GM12878 (cell line): ENCODE measurements around the gene FBXW7. TPM values are rescaled to one million over a fixed set of nuclear protein-coding genes. Genes with fewer than 3 reads are reported as not detected.

ENCODE experiments used
- ATAC-seq: fragments of 200-7000 bp; cut with Tn5 transposase; 3 replicates; pipeline ENCODE4 v1.9.1; 2020; ENCODE audit warnings: mild to moderate bottlenecking, moderate library complexity
- BruUV-seq: library from RNA; stranded (reverse); fragments of 400-500 nt; replicated peaks from 2 replicates; lab custom pipeline; 2021; lab: Mats Ljungman, UMichigan
- CTCF ChIA-PET: fragments of 300-600 bp; sonication (Branson Sonifier 250); formaldehyde crosslinking; extraction: SDS; loops from one replicate; lab custom pipeline; 2021; ENCODE audit warnings: inconsistent platforms; lab: Yijun Ruan, JAX
- POLR2A ChIA-PET: fragments of 350-600 bp; formaldehyde crosslinking; extraction: SDS; loops from one replicate; lab custom pipeline; 2021; ENCODE audit warnings: inconsistent platforms; lab: Charles Lee
- RAD21 ChIA-PET: fragments of 300-600 bp; sonication (Branson Sonifier 250); formaldehyde crosslinking; loops from one replicate; lab custom pipeline; 2023; ENCODE audit warnings: antibody characterized with exemption; ENCODE audit not compliant: unreplicated experiment; lab: Charles Lee
- SMC1A ChIA-PET: fragments of 300-600 bp; sonication (Branson Sonifier 250); formaldehyde crosslinking; loops from one replicate; lab custom pipeline; 2023; ENCODE audit not compliant: unreplicated experiment, uncharacterized antibody; lab: Charles Lee
- DNase-seq: peaks from one replicate; pipeline ENCODE4 v3.0.0-alpha.2; 2011; ENCODE audit warnings: low read depth, low spot score
- FAIRE-seq: peaks from 3 replicates; lab custom pipeline; 2011; peaks lifted over from hg19 to GRCh38; lab: Jason Lieb, UNC
- H2AFZ ChIP-seq: 2 replicates; pipeline ENCODE4 v1.6.0; 2011; ENCODE audit warnings: low read depth, low read length, control low read depth; ENCODE audit not compliant: control insufficient read depth
- H3K27ac ChIP-seq: 2 replicates; pipeline ENCODE4 v1.5.1; 2011; ENCODE audit warnings: control low read depth; ENCODE audit not compliant: control insufficient read depth, insufficient read depth
- H3K27me3 ChIP-seq, 2 experiments: replicated peaks in 1 of 2; 2 replicates each; pipeline versions ENCODE4 v1.6.0 to v1.6.1; 2011; ENCODE audit warnings: low read length in 1 of 2; ENCODE audit not compliant: control insufficient read depth in 2 of 2, insufficient read depth in 2 of 2
- H3K36me3 ChIP-seq, 2 experiments: 2 replicates each; pipeline ENCODE4 v1.5.1; 2011; ENCODE audit warnings: low read length in 1 of 2; ENCODE audit not compliant: control insufficient read depth in 2 of 2, insufficient read depth in 2 of 2
- H3K4me1 ChIP-seq: 2 replicates; pipeline ENCODE4 v1.6.1; 2011; ENCODE audit warnings: mild to moderate bottlenecking, low read length, moderate library complexity, mixed read lengths; ENCODE audit not compliant: control insufficient read depth, insufficient read depth
- H3K4me2 ChIP-seq: 2 replicates; pipeline ENCODE4 v1.6.0; 2011; ENCODE audit warnings: control low read depth; ENCODE audit not compliant: control insufficient read depth, insufficient read depth
- H3K4me3 ChIP-seq: fragments of 200-600 bp; sonication (generic); 2 replicates; pipeline ENCODE4 v1.5.1; 2016
- H3K79me2 ChIP-seq: 2 replicates; pipeline ENCODE4 v1.6.0; 2011; ENCODE audit warnings: low read length; ENCODE audit not compliant: control insufficient read depth, insufficient read depth
- H3K9ac ChIP-seq: 2 replicates; pipeline ENCODE4 v1.8.0; 2011; ENCODE audit warnings: low read length, control low read depth, mixed read lengths; ENCODE audit not compliant: control insufficient read depth, insufficient read depth
- H3K9me3 ChIP-seq: replicated peaks from 3 replicates; pipeline ENCODE4 v1.5.1; 2011; ENCODE audit warnings: mild to moderate bottlenecking, low read length; ENCODE audit not compliant: control insufficient read depth, insufficient read depth
- H4K20me1 ChIP-seq: 2 replicates; pipeline ENCODE4 v1.6.0; 2011; ENCODE audit not compliant: control insufficient read depth, insufficient read depth
- CBX3 ChIP-seq: fragments of 200-600 bp; sonication (generic); IDR thresholded peaks from 2 replicates; pipeline ENCODE4 v1.6.1; 2016; ENCODE audit warnings: low read depth, borderline replicate concordance
- JUNB ChIP-seq: IDR thresholded peaks from 2 replicates; pipeline ENCODE4 v1.6.1; 2016; ENCODE audit warnings: antibody characterized with exemption, mild to moderate bottlenecking
- RCOR1 ChIP-seq: conservative IDR thresholded peaks from 2 replicates; pipeline ENCODE4 v1.6.1; 2012; ENCODE audit warnings: low read depth, low read length, improper control_type of control experiment
- SIX5 ChIP-seq: IDR thresholded peaks from 2 replicates; pipeline ENCODE4 v1.6.1; 2011; ENCODE audit warnings: mild to moderate bottlenecking, low read depth, low read length, moderate library complexity; ENCODE audit not compliant: severe bottlenecking
- SMC3 ChIP-seq: IDR thresholded peaks from 2 replicates; pipeline ENCODE4 v1.6.1; 2011; ENCODE audit warnings: low read length, improper control_type of control experiment, borderline replicate concordance
- WGBS: methylation state at CpG from one replicate; pipeline ENCODE4 v1.1.6; 2016; ENCODE audit warnings: low lambda C conversion rate; ENCODE audit not compliant: insufficient replicate concordance, insufficient coverage; ENCODE audit errors: missing lambda C conversion rate; 5-methylcytosine and 5-hydroxymethylcytosine counted together
- in situ Hi-C: fragments of 300-500 bp; cut with MboI; formaldehyde crosslinking; loops from 9 replicates; pipeline ENCODE4 v1.14.3; 2018; ENCODE audit warnings: mixed read lengths
- intact Hi-C: fragments of 100-400 bp; cut with micrococcal nuclease; formaldehyde crosslinking; loops from one replicate; pipeline ENCODE4 v1.14.2; 2022; ENCODE audit not compliant: unreplicated experiment
- polyA plus RNA-seq, 11 experiments: library from polyadenylated mRNA; depleted of rRNA in 4 of 11; unstranded in 6 of 11; stranded (reverse) in 5 of 11; fragments of >200 nt; fragmentation: Nextera tagmentation in 4 of 11; fragmentation: Illumina TruSeq in 1 of 11; extraction: Ambion mirVana in 4 of 11; extraction: Trizol in 1 of 11; gene quantifications; 1 replicate in 1 of 11; 2 replicates in 10 of 11; pipeline versions ENCODE4 v1.2.1 to v1.2.3, GENCODE V29; 2011 to 2016; ENCODE audit warnings: inconsistent platforms in 2 of 11, missing spikeins in 2 of 11, low read depth in 1 of 11
- total RNA-seq, 4 experiments: library from RNA; depleted of rRNA in 3 of 4; stranded (reverse); fragments of >200 nt in 3 of 4; fragmentation: Illumina TruSeq in 1 of 4; extraction: Trizol in 1 of 4; gene quantifications; 2 replicates each; pipeline versions ENCODE4 v1.2.1 to v1.2.3, GENCODE V29; 2013 to 2021
- TF ChIP-seq, protein P1 (sequence below): fragments of 450-650 bp; IDR thresholded peaks from 2 replicates; pipeline ENCODE4 v1.6.1; 2018; ENCODE audit warnings: borderline replicate concordance, mild to moderate bottlenecking; ENCODE audit not compliant: partially characterized antibody
- TF ChIP-seq, protein P2 (sequence below): IDR thresholded peaks from 2 replicates; pipeline ENCODE4 v1.6.1; 2012; ENCODE audit warnings: mild to moderate bottlenecking, low read depth, low read length
- TF ChIP-seq, protein P3 (sequence below): fragments of 450-650 bp; IDR thresholded peaks from 2 replicates; pipeline ENCODE4 v1.6.1; 2017; ENCODE audit warnings: mild to moderate bottlenecking, moderate library complexity

The FBXW7 gene
- total and polyA plus RNA-seq, 10 of the 15 experiments (the other 5 are each of a cell fraction or from before 2014, with no cell fraction given): 35.8 to 118 (median 47.2) TPM

DNA sequence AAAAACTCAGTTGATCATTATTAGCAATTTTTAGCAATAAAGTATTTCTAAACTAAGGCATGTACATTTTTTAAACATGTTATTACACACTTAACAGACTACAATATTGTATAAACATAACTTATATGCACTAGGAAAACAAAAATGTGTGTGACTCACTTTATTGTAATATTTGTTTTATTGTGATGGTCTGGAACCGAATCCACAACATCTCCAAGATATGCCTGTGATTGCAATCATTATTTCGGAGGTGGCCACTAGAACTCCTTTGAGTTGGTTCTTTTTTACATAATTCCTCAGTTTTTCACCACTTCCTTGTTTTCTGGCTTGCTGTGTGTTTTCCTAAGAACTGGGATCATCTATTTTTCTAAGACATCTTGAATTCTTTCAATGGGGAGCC is 53.7 kb downstream of the FBXW7 start (continued):
- TF ChIP-seq, protein P1, sequence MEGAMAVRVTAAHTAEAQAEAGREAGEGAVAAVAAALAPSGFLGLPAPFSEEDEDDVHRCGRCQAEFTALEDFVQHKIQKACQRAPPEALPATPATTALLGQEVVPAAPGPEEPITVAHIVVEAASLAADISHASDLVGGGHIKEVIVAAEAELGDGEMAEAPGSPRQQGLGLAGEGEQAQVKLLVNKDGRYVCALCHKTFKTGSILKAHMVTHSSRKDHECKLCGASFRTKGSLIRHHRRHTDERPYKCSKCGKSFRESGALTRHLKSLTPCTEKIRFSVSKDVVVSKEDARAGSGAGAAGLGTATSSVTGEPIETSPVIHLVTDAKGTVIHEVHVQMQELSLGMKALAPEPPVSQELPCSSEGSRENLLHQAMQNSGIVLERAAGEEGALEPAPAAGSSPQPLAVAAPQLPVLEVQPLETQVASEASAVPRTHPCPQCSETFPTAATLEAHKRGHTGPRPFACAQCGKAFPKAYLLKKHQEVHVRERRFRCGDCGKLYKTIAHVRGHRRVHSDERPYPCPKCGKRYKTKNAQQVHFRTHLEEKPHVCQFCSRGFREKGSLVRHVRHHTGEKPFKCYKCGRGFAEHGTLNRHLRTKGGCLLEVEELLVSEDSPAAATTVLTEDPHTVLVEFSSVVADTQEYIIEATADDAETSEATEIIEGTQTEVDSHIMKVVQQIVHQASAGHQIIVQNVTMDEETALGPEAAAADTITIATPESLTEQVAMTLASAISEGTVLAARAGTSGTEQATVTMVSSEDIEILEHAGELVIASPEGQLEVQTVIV: no peak
- TF ChIP-seq JUNB: no peak

DNA sequence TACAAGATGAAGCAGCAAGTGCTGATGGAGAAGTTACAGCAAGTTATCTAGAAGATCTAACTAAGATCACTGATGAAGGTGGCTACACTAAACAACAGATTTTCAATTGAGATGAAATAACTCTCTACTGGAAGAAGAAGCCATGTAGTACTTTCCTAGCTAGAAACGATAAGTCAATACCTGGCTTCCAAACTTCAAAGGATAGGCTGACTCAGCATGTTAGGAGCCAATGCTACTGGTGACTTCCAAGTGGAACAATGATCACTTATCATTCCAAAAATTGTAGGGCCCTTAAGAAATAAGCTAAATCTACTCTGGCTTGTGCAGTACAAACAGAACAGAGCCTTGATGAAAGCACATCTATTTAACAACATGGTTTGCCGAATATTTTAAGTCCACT is 55.0 kb downstream of the FBXW7 start:
- Histone ChIP-seq H3K4me2 (no peak overlapping the region), H3K9ac (no peak overlapping the region), H3K36me3 (peaks cover 0 to 5% of the 10 kb centered on the region in 2 experiments; a peak in 2 of 4 replicates), H3K27me3 (no peaks in the 10 kb centered on the region), H2AFZ (no peak overlapping the region), H3K27ac (no peak overlapping the region), H4K20me1 (no peaks in the 10 kb centered on the region; the same call in 1 of the 2 replicates), H3K9me3 (peaks cover 10% of the 10 kb centered on the region), H3K4me3 (no peak overlapping the region), H3K79me2 (peaks cover 46% of the 10 kb centered on the region), H3K4me1 (peaks cover 4% of the 10 kb centered on the region)
- in situ Hi-C loops (no loop called here), intact Hi-C loops (no loop called here)
- no TSS peak for BruUV-seq
- RAD21 ChIA-PET: interaction anchor here (1.3 kb wide), 1 partner anchor 164 kb away, joined by 4 read pairs; no protein-coding TSS in a partner anchor
- CTCF ChIA-PET: interaction anchor here (0.9 to 2.0 kb wide), 7 partner anchors 11 to 159 kb away, joined by 4 to 7 read pairs (median 5); no protein-coding TSS in a partner anchor
- FAIRE-seq (no peak), DNase-seq (no peak), ATAC-seq (no peak)
- WGBS: 100% methylated on average over 2 of the region's 2 CpGs
- SMC1A ChIA-PET: interaction anchor here (0.9 to 1.8 kb wide), 12 partner anchors 8 to 255 kb away, joined by 3 to 8 read pairs (median 4); no protein-coding TSS in a partner anchor
- POLR2A ChIA-PET: interaction anchor here (1.1 kb wide), 1 partner anchor 26 kb away, joined by 3 read pairs; no protein-coding TSS in a partner anchor
- TF ChIP-seq RCOR1 (no peak), SMC3 (no peak), SIX5 (no peak), CBX3 (no peak)
- TF ChIP-seq, protein P2, sequence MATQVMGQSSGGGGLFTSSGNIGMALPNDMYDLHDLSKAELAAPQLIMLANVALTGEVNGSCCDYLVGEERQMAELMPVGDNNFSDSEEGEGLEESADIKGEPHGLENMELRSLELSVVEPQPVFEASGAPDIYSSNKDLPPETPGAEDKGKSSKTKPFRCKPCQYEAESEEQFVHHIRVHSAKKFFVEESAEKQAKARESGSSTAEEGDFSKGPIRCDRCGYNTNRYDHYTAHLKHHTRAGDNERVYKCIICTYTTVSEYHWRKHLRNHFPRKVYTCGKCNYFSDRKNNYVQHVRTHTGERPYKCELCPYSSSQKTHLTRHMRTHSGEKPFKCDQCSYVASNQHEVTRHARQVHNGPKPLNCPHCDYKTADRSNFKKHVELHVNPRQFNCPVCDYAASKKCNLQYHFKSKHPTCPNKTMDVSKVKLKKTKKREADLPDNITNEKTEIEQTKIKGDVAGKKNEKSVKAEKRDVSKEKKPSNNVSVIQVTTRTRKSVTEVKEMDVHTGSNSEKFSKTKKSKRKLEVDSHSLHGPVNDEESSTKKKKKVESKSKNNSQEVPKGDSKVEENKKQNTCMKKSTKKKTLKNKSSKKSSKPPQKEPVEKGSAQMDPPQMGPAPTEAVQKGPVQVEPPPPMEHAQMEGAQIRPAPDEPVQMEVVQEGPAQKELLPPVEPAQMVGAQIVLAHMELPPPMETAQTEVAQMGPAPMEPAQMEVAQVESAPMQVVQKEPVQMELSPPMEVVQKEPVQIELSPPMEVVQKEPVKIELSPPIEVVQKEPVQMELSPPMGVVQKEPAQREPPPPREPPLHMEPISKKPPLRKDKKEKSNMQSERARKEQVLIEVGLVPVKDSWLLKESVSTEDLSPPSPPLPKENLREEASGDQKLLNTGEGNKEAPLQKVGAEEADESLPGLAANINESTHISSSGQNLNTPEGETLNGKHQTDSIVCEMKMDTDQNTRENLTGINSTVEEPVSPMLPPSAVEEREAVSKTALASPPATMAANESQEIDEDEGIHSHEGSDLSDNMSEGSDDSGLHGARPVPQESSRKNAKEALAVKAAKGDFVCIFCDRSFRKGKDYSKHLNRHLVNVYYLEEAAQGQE: no peak
- TF ChIP-seq, protein P3, sequence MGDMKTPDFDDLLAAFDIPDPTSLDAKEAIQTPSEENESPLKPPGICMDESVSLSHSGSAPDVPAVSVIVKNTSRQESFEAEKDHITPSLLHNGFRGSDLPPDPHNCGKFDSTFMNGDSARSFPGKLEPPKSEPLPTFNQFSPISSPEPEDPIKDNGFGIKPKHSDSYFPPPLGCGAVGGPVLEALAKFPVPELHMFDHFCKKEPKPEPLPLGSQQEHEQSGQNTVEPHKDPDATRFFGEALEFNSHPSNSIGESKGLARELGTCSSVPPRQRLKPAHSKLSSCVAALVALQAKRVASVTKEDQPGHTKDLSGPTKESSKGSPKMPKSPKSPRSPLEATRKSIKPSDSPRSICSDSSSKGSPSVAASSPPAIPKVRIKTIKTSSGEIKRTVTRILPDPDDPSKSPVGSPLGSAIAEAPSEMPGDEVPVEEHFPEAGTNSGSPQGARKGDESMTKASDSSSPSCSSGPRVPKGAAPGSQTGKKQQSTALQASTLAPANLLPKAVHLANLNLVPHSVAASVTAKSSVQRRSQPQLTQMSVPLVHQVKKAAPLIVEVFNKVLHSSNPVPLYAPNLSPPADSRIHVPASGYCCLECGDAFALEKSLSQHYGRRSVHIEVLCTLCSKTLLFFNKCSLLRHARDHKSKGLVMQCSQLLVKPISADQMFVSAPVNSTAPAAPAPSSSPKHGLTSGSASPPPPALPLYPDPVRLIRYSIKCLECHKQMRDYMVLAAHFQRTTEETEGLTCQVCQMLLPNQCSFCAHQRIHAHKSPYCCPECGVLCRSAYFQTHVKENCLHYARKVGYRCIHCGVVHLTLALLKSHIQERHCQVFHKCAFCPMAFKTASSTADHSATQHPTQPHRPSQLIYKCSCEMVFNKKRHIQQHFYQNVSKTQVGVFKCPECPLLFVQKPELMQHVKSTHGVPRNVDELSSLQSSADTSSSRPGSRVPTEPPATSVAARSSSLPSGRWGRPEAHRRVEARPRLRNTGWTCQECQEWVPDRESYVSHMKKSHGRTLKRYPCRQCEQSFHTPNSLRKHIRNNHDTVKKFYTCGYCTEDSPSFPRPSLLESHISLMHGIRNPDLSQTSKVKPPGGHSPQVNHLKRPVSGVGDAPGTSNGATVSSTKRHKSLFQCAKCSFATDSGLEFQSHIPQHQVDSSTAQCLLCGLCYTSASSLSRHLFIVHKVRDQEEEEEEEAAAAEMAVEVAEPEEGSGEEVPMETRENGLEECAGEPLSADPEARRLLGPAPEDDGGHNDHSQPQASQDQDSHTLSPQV: no peak
